KMS-11 (cell line): ENCODE measurements around the gene AP1S3.

ENCODE experiments used
- H2AFZ ChIP-seq: fragments of 200-600 bp; sonication (generic); 2 replicates; pipeline ENCODE4 v1.6.1; 2016; ENCODE audit warnings: antibody characterized with exemption, mixed run types, low read depth
- H3K27ac ChIP-seq: fragments of 200-600 bp; sonication (generic); 2 replicates; pipeline ENCODE4 v1.6.1; 2016; ENCODE audit warnings: mild to moderate bottlenecking, mixed run types
- H3K27me3 ChIP-seq: fragments of 200-600 bp; sonication (generic); 2 replicates; pipeline ENCODE4 v1.6.1; 2017; ENCODE audit warnings: mild to moderate bottlenecking, low read depth, mixed run types, moderate library complexity; ENCODE audit not compliant: insufficient read depth
- H3K36me3 ChIP-seq: fragments of 200-600 bp; sonication (generic); 2 replicates; pipeline ENCODE4 v1.6.1; 2017; ENCODE audit warnings: mild to moderate bottlenecking, mixed run types; ENCODE audit not compliant: insufficient read depth
- H3K4me1 ChIP-seq: fragments of 200-600 bp; sonication (generic); 2 replicates; pipeline ENCODE4 v1.6.1; 2016; ENCODE audit warnings: mild to moderate bottlenecking, low read depth, mixed run types; ENCODE audit not compliant: poor library complexity, severe bottlenecking
- H3K4me2 ChIP-seq: fragments of 200-600 bp; sonication (generic); 2 replicates; pipeline ENCODE4 v1.7.0; 2016; ENCODE audit warnings: mild to moderate bottlenecking, mixed run types
- H3K4me3 ChIP-seq: fragments of 200-600 bp; sonication (generic); IDR thresholded peaks from 2 replicates; pipeline ENCODE4 v1.6.1; 2017; ENCODE audit warnings: low read depth, low read length, mixed read lengths; ENCODE audit not compliant: insufficient read depth
- H3K79me2 ChIP-seq: fragments of 200-600 bp; sonication (generic); 2 replicates; pipeline ENCODE4 v1.6.1; 2016; ENCODE audit warnings: low read depth, mixed run types; ENCODE audit not compliant: insufficient read depth
- H3K9ac ChIP-seq: fragments of 200-600 bp; sonication (generic); 2 replicates; pipeline ENCODE4 v1.6.1; 2016; ENCODE audit warnings: mild to moderate bottlenecking, mixed run types
- H4K20me1 ChIP-seq: fragments of 200-600 bp; sonication (generic); 2 replicates; pipeline ENCODE4 v1.6.1; 2016; ENCODE audit warnings: mild to moderate bottlenecking, mixed run types; ENCODE audit not compliant: insufficient read depth
- CTCF ChIP-seq: fragments of 200-600 bp; sonication (generic); conservative IDR thresholded peaks from 2 replicates; pipeline ENCODE4 v1.6.1; 2017; ENCODE audit warnings: low read depth, mild to moderate bottlenecking, antibody characterized with exemption, low read length, moderate library complexity, mixed read lengths

AP1S3 gene

GRCh38 chr2:223826995-223827394, 10.4 kb downstream of the AP1S3 start:
- Histone ChIP-seq H3K27ac (no peak overlapping the region), H3K4me2 (no peak overlapping the region), H3K36me3 (no peaks in the 10 kb centered on the region), H3K79me2 (no peaks in the 10 kb centered on the region), H3K9ac (no peak overlapping the region), H3K4me3 (no peak overlapping the region), H3K27me3 (no peaks in the 10 kb centered on the region), H4K20me1 (no peaks in the 10 kb centered on the region), H2AFZ (no peak overlapping the region), H3K4me1 (peaks cover 6% of the 10 kb centered on the region)
- TF ChIP-seq CTCF = no peak

GRCh38 chr2:223824301-223824700, 13.1 kb downstream of the AP1S3 start:
- Histone ChIP-seq H3K27me3 (no peaks in the 10 kb centered on the region), H3K4me2 (no peak overlapping the region), H3K4me3 (no peak overlapping the region), H3K9ac (no peak overlapping the region), H4K20me1 (no peaks in the 10 kb centered on the region), H3K79me2 (no peaks in the 10 kb centered on the region), H3K4me1 (peaks cover 2% of the 10 kb centered on the region), H3K36me3 (no peaks in the 10 kb centered on the region), H2AFZ (no peak overlapping the region), H3K27ac (no peak overlapping the region)
- TF ChIP-seq CTCF = no peak

- Histone ChIP-seq H3K79me2 (no peaks in the 10 kb centered on the region), H3K27me3 (no peaks in the 10 kb centered on the region), H3K9ac (no peak overlapping the region), H3K4me2 (no peak overlapping the region), H3K4me3 (no peak overlapping the region), H3K27ac (no peak overlapping the region), H2AFZ (no peak overlapping the region), H3K36me3 (no peaks in the 10 kb centered on the region), H4K20me1 (no peaks in the 10 kb centered on the region), H3K4me1 (peaks cover 7% of the 10 kb centered on the region)
- TF ChIP-seq CTCF = no peak
These were observed 14.6 kb downstream of the AP1S3 start for GRCh38 chr2:223822818-223823217.

- no peak overlapping the region for H2AFZ ChIP-seq
- no peak overlapping the region for H3K4me3 ChIP-seq
- no peaks in the 10 kb centered on the region for H4K20me1 ChIP-seq
- no peaks in the 10 kb centered on the region for H3K27me3 ChIP-seq
- H3K36me3 ChIP-seq = no peaks in the 10 kb centered on the region
- TF ChIP-seq CTCF = no peak
- H3K4me2 ChIP-seq = no peak overlapping the region
- H3K4me1 ChIP-seq = peaks cover 7% of the 10 kb centered on the region
- no peaks in the 10 kb centered on the region for H3K79me2 ChIP-seq
- no peak overlapping the region for H3K9ac ChIP-seq
- no peak overlapping the region for H3K27ac ChIP-seq
These were observed 16.8 kb downstream of the AP1S3 start for GRCh38 chr2:223820549-223820948.
